GM18498 (cell line): ENCODE results near the gene DPEP3.
A peak's percentile ranks its signal among the peaks of the same experiment; 100 is the strongest.
"Not testable (repeated sequence)": the region's sequence is repeated elsewhere in the genome, so short reads cannot be mapped to it uniquely, and the experiment has no call there.

ENCODE experiments used
- ATAC-seq: cut with Tn5 transposase; IDR thresholded peaks from one replicate; pipeline ENCODE4 v1.9.1; 2021; ENCODE audit warnings: mild to moderate bottlenecking, moderate library complexity; ENCODE audit not compliant: unreplicated experiment

The DPEP3 gene

DNA sequence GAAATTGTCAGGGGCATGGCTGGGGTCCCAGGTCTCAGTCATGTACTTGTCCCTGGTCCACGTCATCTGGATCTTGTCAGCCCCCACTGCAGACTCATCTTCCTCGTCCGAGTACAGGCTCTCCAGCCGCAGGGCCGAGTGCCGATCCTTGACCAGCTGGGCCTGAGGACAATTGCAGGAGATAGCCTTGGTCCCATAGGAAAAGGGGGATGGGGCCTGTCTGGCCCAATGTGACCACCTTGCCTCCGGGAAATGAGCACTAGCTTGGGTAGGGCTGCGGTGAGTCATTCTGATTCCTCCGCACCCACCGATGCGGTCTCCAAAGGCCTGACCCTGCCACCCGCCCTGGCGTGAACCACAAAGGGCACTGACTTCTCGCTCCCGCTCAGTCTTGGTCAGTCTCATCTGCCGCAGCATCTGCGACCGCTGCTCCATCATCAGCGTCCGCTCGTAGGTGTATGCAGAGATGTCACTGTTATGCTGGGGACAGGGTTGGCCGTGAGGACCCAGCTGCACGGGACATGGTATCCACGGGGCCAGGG is 34.8 kb downstream of the DPEP3 start:
- no peak for ATAC-seq

DNA sequence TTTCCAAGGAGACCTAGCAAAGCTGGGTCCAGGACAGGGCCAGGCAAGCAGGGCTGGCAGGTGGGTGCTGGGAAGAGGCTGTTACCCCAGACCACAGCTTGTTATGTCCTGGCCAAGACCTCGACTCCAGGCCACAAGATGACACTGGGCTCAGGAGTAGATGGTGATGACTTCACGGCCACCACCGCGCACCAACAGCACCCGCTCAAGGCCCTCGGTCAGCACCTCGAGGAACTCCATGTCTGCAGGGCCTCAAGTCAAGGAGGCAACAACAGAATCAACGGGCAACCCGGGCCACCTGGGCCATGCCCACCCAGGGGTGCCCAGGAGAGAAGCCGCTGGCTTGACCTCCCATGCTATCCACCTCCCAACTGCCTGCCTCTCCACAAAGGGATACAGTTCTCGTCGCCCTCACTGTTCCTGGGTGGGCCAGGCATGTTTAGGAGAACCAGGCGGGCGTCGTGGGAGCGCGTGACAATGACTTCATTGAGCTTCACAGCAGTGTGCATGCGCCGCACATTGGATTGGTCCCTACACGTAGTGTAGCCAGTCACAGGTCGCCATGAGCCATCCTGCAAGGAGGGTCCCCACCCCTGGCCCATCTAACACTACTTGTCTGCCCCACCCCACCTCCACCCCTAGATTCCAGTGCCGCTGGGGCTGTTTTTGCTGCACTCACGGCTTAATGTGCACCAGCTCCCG is 35.5 kb downstream of the DPEP3 start:
- no peak for ATAC-seq

DNA sequence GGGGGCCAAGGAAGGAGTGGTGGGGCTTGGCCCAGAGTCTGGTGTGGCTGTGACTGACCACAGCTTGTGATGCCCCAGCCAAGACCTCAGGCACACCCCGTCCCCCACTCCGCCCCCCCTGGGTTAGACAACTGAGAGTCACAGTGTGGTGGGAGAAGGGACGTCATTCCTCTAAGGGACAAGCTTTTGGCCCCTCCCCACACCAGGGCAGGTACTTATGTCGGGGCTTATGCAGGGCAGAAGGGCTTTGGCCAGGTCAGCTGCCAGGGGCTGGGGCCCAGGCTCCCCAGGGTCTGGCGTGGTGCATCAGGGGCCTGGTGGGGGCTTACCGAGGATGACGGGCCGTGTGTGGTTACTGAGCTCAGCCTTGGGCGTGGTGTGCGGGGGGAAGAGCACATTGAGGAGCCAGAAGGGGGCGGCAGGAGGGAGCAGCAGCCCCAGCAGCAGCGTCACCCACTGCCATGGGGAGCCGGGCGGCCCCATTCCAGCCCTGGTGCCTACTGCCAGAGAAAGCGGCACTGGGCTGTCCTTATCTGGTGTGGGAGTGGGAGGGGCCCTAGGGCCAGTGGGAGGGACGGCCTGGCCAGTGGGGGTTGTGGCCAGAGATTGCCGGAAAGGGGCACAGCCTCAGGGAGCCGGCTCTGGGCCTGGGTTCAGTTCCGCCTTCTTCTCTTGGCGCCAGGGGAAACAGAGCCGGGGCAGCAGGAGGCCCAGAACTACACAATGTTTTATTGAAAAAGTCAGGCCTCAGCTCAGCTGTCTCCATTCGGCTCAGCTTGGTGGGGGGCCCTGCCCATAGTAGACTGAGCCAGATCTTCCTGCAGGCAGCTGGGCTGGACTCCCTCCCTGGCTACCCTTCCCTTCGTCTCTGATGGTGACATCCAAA is 36.4 kb downstream of the DPEP3 start, which contains the start of gene LCAT:
LCAT (minus strand) TSS at position 502 of the 886 bp plus-strand sequence; CDS start at position 483, 19 bp downstream.
- no peak for ATAC-seq

DNA sequence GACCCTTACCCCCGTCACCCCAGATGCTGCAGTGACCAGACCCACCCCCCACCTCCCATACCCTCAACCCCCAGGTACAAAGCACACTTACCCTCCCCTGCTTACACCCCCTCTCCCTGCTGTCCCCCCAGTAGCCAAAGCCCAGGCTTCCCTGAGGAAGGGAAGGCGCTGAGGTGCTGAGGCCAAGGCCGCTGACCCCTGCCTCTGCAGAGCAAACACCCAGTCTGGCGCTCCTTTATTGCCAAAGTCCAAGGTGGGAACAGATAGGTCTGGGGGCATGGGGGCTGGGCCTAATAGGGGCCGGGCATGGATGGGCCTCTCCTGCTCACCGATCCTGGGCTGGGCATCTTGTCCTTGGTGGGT is 37.1 kb downstream of the DPEP3 start:
- no peak for ATAC-seq

DNA sequence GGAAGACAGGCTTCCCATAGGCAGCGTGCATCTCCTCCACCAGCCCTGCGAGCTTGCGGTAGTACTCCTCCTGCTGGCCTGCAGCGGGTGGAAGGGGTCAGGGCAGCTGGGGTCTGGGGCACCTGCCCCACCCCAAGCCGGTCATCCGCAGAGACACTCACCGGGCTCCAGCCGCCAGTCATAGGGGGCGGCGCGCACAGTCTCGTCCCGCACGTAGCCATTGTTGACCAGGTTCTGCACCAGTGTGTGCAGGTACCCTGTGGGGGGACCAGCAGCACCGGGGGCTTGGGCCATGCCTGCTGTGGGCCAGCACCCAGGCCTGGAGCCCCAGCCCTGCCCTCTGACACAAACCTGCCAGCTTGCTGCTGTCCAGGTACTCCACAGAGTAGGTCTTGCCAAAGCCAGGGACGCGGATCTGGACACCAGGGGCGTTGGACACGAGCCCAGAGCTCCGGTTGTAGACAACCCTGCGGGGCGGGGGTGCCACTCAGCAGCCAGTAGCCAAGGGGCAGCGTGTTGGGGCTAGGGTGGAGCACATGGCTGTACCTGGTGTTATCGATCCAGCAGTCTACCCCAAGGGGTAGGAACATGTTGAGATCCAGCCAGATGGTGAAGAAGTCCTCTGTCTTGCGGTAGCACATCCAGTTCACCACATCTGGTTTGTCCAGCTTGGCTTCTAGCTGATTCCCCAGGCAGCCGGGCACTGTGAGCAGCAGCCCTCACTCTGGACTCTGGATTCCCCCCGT is 37.6 kb downstream of the DPEP3 start:
- ATAC-seq: no peak

DNA sequence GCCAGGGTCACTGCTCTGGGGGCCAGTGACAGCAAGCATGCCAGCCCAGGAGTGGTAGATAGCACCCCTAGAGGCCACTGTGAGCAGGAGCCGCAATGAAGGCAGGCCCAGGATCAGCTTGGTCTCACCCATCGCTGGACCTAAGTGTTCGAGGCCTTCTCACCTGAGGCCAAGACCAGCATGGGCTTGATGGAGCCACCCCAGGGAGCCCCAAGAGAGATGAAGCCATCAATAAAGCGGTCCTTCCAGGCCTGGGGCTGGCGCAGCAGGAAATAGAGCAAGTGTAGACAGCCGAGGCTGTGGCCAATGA is 38.1 kb downstream of the DPEP3 start:
- ATAC-seq: no peak

DNA sequence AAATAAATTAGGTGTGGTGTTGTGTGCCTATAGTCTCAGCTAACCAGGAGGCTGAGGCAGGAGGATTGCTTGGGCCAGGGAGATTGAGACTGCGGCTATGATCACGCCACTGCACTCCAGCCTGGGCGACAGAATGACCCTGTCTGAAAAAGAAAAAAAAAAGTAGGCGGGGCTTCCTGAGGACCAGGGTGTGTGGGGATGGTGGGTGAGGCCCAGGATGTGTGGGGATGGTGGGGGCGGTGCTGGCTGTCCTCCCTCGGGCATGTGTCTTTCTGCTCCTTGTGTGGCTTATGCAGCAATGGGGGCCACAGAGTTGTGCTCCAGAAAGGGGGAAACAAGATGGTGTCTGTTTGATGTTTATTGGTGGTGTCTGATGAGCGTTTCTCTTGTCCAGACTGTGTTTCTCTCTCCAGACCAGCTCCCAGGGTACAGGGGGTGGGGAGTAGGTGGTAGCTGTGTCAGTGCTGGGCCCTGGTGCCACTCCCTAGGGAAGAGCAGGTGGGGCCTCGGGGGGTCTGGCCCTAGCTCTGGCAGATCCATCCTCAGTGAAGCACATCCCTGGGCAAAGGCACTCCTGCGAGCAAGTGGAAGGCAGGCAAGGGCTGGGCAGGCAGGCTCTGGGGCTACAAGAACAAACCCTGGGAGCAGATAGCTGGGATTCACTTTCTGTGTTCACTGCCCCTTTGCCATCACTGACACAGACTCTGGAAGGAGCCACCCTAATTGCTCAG is 38.7 kb downstream of the DPEP3 start:
- no peak for ATAC-seq

DNA sequence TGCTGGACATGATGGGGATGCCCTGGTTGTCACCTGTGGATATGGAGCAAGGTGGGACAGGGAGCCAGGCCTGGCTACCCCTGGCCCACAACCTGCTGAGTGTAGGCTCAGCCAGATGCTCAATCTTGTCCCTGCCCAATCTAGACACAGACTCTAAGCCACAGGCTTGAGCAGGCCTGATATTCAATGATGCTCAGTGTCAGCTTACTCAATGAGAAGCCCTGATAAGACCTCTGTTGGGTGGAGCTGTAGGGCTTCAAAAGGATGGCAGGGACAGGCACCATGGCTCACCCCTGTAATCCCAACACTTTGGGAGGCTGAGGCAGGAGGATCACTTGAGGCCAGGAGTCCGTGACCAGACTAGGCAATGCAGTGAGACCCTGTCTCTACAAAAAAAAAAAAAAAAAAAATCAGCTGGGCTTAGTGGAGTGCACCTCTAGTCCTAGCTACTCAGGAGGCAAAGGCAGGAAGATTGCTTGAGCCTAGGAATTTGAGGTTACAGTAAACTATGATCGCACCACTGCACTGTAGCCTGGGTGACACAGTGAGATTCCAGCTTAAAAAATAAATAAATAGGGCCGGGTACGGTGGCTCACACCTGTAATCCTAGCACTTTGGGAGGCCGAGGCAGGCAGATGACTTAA is 39.7 kb downstream of the DPEP3 start:
- no peak for ATAC-seq

DNA sequence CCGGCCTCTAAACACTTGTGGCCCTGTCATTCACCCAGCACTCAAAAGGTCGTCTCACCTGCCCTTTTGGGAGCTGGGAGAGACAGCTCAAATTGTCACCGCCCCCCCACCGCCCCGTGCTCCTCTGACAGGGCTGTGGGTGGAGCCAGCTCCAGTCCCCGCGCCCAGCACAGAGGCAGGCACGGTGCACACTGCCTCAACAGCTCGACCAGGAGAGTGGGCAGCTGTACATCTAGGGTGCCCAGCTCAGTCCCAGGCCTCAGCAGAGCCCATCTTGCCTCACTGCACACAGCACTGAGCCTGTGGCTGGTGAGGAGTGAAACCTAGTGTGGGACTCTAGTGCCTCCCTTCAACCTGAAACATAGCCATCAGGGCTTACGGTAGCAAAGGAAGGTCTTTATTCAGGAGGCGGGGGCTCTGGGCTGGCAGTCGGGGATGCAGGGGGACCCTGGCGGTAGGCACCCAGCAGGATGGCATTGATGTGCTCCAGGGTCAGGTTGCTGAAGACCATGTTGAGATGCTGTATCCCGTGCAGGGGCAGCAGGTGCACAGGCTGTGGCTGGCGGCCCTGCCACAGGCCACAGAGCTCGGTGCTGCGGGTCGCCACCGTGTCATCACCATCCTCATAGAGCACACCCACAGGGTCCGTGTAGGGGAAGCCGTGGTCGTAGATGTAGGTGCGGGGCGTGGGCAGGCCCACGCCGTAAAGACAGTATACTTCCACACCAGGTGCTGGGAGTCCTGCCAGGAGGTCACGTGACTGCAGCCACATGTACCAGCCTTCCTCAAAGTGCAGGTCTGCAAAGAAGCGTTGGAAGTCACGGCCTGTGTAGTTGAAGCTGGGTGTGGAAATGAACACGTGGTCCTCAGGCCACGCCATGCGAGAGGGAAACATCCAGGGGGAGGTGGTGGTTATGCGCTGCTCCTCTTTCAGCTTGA is 40.5 kb downstream of the DPEP3 start:
- ATAC-seq: no peak

DNA sequence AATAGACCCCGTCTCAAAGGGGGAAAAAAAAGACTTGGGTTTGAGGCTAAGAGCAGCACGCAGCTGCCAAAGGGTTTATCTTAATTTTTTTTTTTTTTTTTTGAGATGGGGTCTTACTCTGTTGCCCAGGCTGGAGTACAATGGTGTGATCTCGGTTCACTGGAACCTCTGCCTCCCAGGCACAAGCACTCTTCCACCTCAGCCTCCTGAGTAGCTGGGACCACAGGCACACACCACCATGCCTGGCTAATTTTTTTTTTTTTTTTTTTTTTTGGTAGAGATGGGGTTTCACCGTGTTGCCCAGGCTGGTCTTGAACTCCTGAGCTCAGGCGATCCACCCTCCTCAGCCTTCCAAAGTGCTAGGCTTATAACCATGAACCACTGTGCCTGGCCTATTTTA is 42.6 kb downstream of the DPEP3 start:
- not testable (repeated sequence) for ATAC-seq

DNA sequence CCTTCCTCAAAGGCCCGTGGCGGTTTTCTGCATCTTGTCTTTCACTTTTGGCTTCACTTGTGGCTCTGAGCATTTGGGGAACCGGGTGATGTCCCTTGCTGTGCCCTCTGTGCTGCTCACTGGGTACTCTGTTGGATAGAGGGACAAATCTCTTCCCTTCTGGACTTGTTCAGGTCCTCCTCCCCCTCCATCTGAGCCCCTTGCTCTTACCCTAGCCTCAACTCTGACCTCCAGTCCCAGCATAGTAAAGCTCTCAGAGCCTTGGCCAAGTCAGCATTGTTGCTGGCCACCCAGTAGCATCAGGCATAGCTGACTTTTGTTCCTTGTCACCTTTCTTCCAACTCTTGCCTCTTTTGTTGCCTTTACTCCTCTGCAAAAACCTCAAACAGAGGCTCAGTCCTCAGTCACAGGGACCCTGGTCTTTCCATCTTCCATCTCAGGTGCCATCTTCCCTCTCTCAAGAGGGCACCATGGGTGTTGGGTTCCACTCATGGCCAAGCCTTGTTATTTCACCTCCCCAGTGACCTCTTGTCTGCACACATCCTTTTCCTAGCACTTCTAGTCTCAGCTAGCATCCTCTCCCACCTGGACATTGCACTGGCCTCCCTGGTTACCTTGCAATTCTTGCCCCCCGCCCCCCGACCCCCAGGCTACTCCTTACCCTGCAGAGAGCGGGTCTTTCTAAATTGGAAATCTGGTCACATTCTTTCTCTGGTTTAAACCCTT is 43.3 kb downstream of the DPEP3 start:
- peak; percentile 58 for ATAC-seq

DNA sequence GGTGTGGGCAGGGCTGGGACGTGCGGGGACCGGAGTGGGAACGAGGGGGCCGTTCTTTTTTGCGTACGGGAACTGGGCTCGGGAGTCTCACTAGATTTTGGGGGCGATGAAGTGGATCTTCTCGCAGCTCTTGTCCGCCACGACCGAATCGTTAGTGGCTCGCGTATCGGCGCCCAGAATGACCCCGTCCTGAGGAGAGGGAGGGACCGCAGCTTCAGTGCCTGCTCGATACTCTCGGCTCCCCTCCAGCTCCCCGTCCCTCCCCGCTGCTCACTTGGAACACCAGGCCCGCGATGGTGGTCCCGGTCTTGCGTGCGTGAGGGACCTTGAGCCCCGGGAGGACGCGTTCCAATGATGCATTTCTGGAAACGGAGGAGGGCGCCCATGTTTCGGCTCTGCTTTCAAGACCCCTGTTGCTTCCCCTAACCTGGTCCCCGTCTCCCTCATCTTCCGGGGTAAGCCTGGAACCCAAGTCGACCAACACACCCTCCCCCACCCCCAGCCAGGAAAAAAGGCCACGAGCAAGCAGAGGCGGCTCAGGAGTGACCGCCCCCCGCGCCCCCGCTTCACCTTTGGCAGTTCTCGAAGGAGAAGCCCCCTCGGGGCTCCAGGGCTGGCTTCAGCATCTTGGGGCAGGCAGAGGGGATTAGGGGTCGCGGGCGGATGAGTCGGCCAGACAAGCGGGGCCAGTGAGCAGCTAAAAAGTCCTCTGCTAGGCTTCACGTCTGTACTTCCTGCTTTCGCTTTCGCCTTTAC is 44.0 kb downstream of the DPEP3 start, which contains the start of gene PSMB10:
PSMB10 (minus strand) TSS at position 727 of the 756 bp plus-strand sequence; CDS start at position 626, 101 bp downstream.
- ATAC-seq: peak; percentile 6

DNA sequence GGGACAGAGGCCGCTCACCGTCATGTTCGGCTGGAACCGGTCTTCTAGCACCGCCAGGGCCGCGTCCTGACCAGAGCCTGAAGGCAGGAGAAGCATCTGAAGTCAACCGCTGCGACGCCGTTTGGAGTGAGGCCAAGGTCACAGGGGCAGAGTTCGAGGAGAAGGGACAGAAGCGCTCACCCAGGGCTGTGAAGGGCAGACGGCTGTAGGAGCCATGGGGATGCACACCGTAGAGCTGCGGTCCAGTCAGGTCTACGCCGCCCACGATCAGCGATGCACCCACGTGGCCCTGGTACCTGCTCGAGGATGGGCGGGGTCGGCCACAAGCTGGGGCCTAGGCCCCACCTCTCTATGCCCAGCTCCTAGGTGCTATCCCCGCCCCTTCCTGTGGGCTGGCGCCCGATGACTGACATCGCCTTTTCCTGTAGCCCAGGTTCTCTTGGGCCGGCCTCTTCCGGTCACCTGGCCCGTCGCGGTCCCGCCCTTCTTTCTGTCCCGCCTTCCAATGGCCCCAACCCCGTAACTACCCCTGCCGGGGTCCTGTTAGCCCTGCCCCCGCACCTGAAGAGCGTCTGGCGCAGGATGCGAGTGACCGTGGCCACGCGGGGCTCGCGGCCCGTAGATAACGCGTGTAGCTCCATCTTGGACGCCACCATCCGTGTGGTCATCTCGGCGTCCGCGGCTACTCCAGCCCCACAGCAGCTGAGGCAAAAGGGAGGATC is 44.7 kb downstream of the DPEP3 start:
- ATAC-seq: peak; percentile 90

DNA sequence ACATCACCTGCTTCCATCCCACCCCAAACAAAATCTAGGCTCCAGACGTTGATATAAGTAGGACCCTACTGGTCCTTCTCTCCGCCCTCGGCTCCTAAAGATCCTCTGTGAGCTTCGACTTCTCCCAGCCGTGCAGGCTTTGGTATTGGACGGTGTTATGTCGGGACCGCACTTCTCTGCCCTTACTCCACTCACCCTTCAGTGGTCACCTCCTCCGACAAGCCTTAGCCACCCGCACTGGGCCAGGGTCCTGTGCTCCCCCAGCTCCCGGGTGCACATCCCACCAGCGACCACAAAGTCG is 45.2 kb downstream of the DPEP3 start:
- no peak for ATAC-seq

DNA sequence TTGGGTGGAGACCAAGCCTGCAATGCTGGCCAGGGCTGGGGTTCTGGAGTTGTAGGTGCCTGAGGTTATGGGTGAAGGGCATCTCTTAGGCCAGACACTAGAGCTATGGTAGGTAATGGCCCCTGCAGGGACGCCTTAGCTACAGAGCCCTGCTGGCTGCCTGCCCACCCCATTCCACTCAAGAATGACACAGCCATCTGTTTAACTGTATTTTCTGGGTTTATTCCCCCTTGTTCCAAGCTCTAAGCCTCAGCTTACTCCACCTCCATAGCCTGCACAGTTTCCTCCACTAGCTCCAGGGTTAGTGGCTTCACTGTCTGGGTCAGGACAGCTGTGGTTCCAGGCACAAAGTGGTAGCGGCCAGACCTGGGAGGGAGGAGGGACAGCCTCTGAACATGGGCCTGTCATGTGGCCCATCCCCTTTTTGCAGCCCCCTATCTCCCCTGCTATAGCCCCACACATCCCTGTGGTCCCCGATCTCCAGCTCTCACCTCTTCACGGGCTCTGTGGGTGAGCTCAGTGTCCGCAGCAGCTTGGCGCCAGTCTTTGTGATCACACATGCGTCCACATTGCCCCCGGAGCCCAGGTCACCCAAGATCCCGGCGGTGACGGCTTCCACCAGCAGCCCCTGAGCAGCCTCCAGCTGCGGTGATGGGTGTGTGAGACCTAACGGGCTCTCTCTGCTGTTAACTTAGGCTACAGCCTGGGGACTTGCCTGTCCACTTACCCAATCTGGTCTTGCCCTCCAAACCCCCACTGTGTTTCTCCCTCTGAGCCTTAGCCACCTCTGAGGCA is 45.8 kb downstream of the DPEP3 start:
- ATAC-seq: no peak

DNA sequence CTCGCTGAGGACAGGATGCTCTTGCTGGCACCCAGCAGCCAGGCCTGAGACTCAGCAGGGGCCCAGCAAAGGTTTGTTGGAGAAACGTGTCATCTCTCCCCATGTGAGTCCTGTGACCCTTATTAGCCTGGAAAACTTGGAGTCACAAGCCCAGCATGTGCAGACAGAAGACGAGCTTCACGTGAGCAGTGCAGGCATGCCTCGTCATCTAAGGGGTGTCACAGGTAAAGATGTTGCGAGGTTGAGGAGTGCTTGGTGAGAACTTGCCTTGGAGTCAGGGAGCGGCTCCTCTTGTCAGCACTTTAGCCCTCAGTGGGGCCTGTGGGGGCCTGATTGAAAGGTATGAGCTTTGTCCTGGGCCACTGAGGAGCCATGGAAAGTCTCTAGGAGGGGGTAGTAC is 46.5 kb downstream of the DPEP3 start:
- ATAC-seq: no peak
